A673 (cell line): ENCODE measurements around the gene DAB2IP. TPM values are rescaled to one million over a fixed set of nuclear protein-coding genes. Genes with fewer than 3 reads are reported as not detected.

ENCODE experiments used
- BruUV-seq: library from RNA; stranded (reverse); fragments of 400-500 nt; replicated peaks from 2 replicates; lab custom pipeline; 2021; lab: Mats Ljungman, UMichigan
- CTCF ChIA-PET: fragments of 300-600 bp; sonication (Branson Sonifier 250); formaldehyde crosslinking; loops from one replicate; lab custom pipeline; 2022; ENCODE audit warnings: antibody characterized with exemption; lab: Charles Lee
- POLR2A ChIA-PET: fragments of 300-600 bp; sonication (Branson Sonifier 250); formaldehyde crosslinking; loops from one replicate; lab custom pipeline; 2022; ENCODE audit warnings: antibody characterized with exemption; ENCODE audit not compliant: low non-redundant PET; lab: Charles Lee
- DNase-seq: peaks from one replicate; pipeline ENCODE4 v3.0.0-alpha.2; 2015; ENCODE audit warnings: low spot score
- H3K27ac ChIP-seq: fragments of 200-600 bp; sonication (generic); 2 replicates; pipeline ENCODE4 v1.5.1; 2016; ENCODE audit warnings: mixed run types, low read depth, mild to moderate bottlenecking, mixed read lengths, antibody characterized with exemption, low read length; ENCODE audit not compliant: poor library complexity, severe bottlenecking
- H3K27me3 ChIP-seq: fragments of 200-600 bp; sonication (generic); replicated peaks from 2 replicates; pipeline ENCODE4 v1.6.1; 2017; ENCODE audit warnings: mixed run types, low read depth, mild to moderate bottlenecking, mixed read lengths, antibody characterized with exemption, low read length; ENCODE audit not compliant: insufficient read depth, poor library complexity
- H3K36me3 ChIP-seq: fragments of 200-600 bp; sonication (generic); 2 replicates; pipeline ENCODE4 v1.6.1; 2016; ENCODE audit warnings: mixed run types, mild to moderate bottlenecking, mixed read lengths, antibody characterized with exemption, low read length; ENCODE audit not compliant: insufficient read depth, poor library complexity, severe bottlenecking
- H3K4me1 ChIP-seq: fragments of 200-600 bp; sonication (generic); 2 replicates; pipeline ENCODE4 v1.6.1; 2017; ENCODE audit warnings: mixed run types, mild to moderate bottlenecking, mixed read lengths, antibody characterized with exemption, low read length; ENCODE audit not compliant: insufficient read depth, poor library complexity, severe bottlenecking
- H3K4me3 ChIP-seq: fragments of 200-600 bp; sonication (generic); 2 replicates; pipeline ENCODE4 v1.5.1; 2016; ENCODE audit warnings: low read depth, mixed run types, mild to moderate bottlenecking, mixed read lengths, low read length; ENCODE audit not compliant: poor library complexity, severe bottlenecking
- H3K9me3 ChIP-seq: fragments of 200-600 bp; sonication (generic); 2 replicates; pipeline ENCODE4 v1.6.1; 2016; ENCODE audit warnings: mixed run types, low read depth, mild to moderate bottlenecking, mixed read lengths, antibody characterized with exemption, low read length; ENCODE audit not compliant: poor library complexity, severe bottlenecking
- EZH2 ChIP-seq: fragments of 200-600 bp; sonication (generic); IDR thresholded peaks from 2 replicates; pipeline ENCODE4 v1.6.1; 2017; ENCODE audit warnings: borderline replicate concordance, low read depth, mild to moderate bottlenecking, mixed read lengths, antibody characterized with exemption, low read length; ENCODE audit not compliant: poor library complexity, severe bottlenecking
- intact Hi-C: fragments of 100-400 bp; cut with micrococcal nuclease; formaldehyde crosslinking; loops from one replicate; pipeline ENCODE4 v1.10.0; 2022; ENCODE audit not compliant: unreplicated experiment
- total RNA-seq: library from RNA; stranded (reverse); gene quantifications from 2 replicates; pipeline ENCODE4 v1.2.3, GENCODE V29; 2021
- TF ChIP-seq, protein P1 (sequence below): fragments of 300-800, 200-600 bp; sonication (generic); conservative IDR thresholded peaks from 2 replicates; pipeline ENCODE4 v1.5.1; 2017; ENCODE audit warnings: low read depth, mild to moderate bottlenecking, antibody characterized with exemption, low read length, moderate library complexity, mixed read lengths

Gene DAB2IP
- total RNA-seq, 1 experiment from 2014 or later = 34.5 TPM

DNA sequence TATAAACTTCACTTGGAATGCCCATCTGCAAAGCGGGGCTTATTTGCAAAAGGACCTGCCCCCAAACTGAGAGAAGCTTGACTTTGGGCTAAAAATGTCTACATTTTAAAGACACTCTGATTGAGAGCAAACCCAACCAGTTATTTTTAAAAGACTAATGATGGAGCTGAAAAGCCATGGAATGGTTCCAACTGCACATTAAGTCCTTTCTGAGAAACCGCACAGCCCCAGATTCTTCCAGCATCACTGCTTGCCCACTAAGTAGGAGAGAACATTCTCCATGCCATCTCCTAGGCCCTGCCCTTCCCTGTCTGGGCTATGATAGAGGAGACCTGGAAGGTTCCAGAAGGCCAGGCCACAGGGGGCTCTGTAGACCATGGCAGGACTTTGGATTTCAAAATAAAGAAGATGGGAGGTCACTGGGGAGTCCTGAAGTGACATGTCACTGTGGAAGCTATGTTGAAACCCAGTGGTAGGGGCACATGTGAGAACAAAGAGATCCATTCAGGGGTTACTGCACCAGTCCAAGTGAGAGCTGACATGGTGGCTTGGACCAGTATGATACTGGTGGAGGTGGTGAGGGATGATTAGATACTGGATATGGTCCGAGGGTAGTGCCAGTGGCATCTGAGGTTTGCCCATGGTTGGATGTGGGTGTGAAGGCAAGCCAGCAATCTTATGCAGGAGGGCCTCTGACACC, 179.2 kb downstream of the DAB2IP start:
- H3K9me3 ChIP-seq = no peaks in the 10 kb centered on the region
- no peak overlapping the region for H3K4me3 ChIP-seq
- no peak overlapping the region for H3K27ac ChIP-seq
- TF ChIP-seq EZH2 = no peak
- TF ChIP-seq, protein P1, sequence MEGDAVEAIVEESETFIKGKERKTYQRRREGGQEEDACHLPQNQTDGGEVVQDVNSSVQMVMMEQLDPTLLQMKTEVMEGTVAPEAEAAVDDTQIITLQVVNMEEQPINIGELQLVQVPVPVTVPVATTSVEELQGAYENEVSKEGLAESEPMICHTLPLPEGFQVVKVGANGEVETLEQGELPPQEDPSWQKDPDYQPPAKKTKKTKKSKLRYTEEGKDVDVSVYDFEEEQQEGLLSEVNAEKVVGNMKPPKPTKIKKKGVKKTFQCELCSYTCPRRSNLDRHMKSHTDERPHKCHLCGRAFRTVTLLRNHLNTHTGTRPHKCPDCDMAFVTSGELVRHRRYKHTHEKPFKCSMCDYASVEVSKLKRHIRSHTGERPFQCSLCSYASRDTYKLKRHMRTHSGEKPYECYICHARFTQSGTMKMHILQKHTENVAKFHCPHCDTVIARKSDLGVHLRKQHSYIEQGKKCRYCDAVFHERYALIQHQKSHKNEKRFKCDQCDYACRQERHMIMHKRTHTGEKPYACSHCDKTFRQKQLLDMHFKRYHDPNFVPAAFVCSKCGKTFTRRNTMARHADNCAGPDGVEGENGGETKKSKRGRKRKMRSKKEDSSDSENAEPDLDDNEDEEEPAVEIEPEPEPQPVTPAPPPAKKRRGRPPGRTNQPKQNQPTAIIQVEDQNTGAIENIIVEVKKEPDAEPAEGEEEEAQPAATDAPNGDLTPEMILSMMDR = no peak
- DNase-seq = no peak
- intact Hi-C loops = no loop called here
- no peaks in the 10 kb centered on the region for H3K36me3 ChIP-seq
- no peaks in the 10 kb centered on the region for H3K27me3 ChIP-seq
- no TSS peak for BruUV-seq
- H3K4me1 ChIP-seq = no peaks in the 10 kb centered on the region
- CTCF ChIA-PET = no interaction called here
- POLR2A ChIA-PET = no interaction called here

DNA sequence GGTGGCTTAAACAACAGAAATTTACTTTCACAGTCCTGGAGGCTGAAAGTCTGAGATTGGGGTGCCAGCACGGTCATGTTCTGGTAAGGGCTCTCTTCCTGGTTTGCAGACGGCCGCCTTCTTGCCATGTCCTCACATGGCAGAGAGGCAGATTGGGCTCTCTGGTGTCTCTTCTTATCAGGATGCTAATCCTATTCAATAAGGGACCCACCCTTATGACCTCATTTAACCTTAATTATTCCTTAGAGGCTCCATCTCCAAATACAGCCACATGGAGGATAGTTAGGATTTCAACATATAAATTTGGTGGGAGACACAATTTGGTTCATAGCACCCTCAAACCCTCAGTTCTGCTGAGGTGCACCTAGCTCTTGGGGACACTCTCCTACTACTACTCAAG, 180.4 kb downstream of the DAB2IP start:
- intact Hi-C loops = no loop called here
- ChIA-PET CTCF (no interaction called here), POLR2A (no interaction called here)
- Histone ChIP-seq H3K4me3 (no peak overlapping the region), H3K9me3 (no peaks in the 10 kb centered on the region), H3K4me1 (no peaks in the 10 kb centered on the region), H3K27me3 (no peaks in the 10 kb centered on the region), H3K27ac (no peak overlapping the region), H3K36me3 (no peaks in the 10 kb centered on the region)
- DNase-seq = no peak
- TF ChIP-seq EZH2 = no peak
- TF ChIP-seq, protein P1 = no peak
- BruUV-seq = no TSS peak

DNA sequence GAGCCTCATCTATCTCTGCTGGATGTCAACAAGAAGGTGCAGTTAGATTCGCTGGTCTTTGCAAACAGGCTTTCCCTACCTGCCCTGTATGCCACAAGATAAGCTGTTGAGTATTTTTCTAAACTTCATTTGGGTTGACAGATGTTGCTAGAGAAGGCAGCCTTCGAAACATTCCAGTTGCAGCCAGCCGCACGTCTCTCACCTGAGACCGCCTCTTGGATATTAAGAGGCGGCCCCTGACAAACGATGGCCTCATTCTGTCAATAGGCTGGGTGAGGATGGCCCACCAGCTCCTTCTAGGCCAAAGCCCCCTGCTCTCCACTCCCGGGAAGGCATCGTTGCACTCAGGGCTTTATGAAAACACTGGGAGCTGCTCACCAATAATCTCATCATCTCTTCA, 181.6 kb downstream of the DAB2IP start:
- no peaks in the 10 kb centered on the region for H3K9me3 ChIP-seq
- no TSS peak for BruUV-seq
- POLR2A ChIA-PET = no interaction called here
- intact Hi-C loops = no loop called here
- DNase-seq = no peak
- no peaks in the 10 kb centered on the region for H3K27me3 ChIP-seq
- no peaks in the 10 kb centered on the region for H3K36me3 ChIP-seq
- H3K27ac ChIP-seq = no peak overlapping the region
- no peaks in the 10 kb centered on the region for H3K4me1 ChIP-seq
- CTCF ChIA-PET = no interaction called here
- H3K4me3 ChIP-seq = no peak overlapping the region
- TF ChIP-seq, protein P1 = no peak
- TF ChIP-seq EZH2 = no peak

Other genes starting within 250 kb of the DAB2IP start
- not detected in 2 replicates for gene GGTA1, start 151.8 kb upstream of the DAB2IP start, total RNA-seq